Esophagus mucosa (tissue), 1 donor: ENCODE results near the gene USP40. TPM values are rescaled to one million over a fixed set of nuclear protein-coding genes. Genes with fewer than 3 reads are reported as not detected.

Source experiments
- ATAC-seq: fragments of 200-7000 bp; cut with Tn5 transposase; one replicate; pipeline ENCODE4 v1.9.1; 2020
- total RNA-seq: library from RNA; stranded (reverse); gene quantifications from one replicate; pipeline ENCODE4 v1.2.4, GENCODE V29; 2023
- donor health status: DM: yes; HTN: yes; CAD: no.

USP40 gene
- total RNA-seq, 1 donor from 2014 or later = 28.6 TPM

DNA sequence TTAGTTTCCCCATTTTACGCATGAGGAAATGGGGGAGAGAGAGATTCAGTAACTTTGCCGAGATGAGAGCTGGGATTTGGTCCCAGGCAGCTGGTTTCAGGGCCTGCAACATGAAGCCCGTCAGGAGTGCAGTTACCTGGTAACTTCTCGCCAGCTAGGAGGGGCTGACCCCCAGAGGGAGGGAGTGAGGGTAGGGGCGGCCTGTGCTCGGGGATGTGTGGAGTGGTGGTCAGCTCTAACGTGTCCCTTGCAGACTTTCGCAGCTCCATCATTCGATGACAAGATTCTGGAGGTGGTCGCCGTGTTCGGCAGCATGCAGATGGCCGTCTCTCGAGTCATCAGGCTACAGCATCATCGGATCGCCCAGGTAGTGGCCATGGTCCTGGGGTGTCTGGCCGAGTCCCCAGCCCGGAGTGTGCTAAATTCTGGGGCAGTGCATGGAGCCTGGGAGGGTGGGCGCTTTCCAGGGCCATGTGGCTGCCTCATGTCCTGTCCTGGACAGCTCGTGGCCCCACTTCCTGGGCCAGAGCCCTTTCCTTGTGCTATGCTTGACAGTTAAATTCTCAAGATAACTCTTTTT, 108.5 kb downstream of the USP40 start:
- ATAC-seq = peak; percentile 42

DNA sequence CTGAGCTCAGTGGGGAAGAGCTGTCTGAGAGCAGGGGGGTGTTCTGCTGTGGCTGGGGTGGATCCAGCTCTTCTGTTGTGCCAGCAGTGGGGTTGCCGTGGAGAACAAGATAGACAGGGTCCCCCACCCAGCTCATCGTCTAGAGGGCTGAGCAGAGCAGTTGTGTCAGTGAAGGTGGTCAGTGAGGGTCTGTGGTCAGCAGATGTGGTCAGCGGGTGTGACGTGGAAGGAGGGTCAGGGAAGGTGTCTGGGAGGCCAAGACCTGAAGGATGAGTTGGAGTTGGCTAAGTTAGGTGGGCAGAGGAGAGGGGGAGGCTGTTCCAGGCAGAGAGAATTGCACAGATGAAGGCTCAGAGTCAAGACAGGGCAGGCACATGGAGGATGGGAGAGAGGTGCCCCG, 109.2 kb downstream of the USP40 start:
- ATAC-seq = no peak

DNA sequence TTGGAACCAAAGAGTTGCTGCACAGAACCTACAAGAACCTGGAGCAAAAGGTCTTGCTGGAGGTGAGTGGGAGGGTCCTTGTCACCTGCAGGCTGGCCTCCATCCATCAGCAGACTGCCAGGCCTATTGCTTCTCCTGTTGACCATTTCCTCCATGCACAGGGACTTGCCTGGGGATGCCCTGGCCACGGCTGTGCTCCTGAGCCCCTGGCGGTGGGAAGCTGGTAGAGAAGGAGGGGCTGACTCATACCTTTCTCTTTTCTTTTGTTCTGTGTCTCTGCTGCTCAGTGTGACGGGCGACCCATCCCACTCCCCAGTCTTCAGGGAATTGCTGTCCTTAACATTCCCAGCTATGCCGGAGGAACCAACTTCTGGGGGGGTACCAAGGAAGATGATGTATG, 109.6 kb downstream of the USP40 start:
- ATAC-seq = no peak

DNA sequence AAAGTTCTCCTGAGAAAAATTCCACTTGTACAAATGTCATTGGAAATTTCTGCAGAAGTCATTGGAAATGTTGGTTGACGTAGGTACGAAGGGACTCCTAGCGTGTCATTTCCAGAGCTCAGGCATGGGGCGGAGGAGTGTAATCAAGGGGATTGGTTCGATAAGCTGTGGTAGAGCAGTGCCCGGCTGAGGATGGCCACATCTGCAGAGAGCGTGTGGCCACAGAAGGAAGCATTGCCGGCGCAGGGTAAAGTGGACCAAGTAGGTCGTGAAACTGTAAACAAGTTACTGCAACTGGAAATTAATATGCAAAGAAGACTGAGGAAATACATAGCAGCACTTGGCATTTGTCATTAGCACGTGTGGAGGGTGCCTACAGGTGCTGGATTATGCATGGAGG, 110.5 kb downstream of the USP40 start:
- no peak for ATAC-seq

DNA sequence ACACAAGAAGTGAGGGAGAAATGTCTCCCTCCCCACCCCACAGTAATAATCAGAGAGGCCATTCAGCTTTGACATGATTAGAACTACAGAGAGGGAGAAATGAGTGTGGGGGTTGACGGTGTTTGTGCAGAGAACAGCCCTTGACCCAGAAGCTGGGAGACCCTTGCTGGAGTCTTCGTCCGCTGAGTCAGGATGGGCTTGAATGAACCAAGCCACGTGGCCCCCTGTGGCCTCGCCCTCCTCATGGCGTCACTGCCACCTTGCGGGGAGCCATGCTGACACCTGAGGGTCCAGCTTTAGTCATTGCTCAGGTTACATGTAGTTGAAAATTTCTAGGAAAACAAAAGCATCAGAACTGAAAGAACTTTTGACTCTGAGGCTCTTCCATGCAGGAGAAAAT, 111.1 kb downstream of the USP40 start:
- no peak for ATAC-seq

DNA sequence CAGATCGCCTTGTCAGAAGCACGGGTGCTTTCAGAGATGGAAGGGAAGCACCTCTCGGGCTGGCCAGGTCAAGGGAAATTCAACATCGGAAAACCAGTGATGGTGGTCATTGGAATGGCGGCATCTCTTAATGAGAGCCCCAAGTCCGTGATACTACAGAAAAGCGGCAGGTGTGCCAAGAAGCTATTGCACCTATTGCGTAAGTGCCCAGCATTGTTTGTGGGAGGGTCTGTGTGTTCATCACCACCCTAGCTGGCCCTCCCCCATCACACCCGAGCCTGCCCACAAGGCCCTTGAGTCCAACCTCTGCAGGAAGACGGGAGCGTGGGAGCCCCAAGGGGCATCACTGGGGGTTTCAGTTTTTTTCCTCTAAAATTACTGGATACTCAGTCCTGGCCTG, 111.6 kb downstream of the USP40 start:
- ATAC-seq = no peak

DNA sequence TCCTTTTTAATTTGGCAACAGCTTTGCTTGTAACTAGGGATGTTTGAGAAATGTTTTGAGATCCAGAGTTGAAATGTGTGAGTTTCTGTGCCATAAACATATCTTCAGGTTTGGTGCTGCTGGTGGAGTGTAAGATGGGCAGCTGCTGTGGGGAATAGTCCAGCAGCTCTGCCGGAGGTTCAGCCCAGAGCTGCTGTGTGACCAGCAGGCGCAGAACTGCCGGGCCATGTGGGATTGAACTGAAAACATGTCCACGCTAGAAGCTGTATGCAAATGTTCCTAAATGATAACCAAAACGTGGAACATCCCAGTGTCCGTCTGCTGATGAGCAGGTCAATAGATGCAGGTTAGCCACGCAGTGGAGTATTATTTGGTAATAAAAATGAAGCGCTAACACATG, 112.7 kb downstream of the USP40 start:
- ATAC-seq = no peak

DNA sequence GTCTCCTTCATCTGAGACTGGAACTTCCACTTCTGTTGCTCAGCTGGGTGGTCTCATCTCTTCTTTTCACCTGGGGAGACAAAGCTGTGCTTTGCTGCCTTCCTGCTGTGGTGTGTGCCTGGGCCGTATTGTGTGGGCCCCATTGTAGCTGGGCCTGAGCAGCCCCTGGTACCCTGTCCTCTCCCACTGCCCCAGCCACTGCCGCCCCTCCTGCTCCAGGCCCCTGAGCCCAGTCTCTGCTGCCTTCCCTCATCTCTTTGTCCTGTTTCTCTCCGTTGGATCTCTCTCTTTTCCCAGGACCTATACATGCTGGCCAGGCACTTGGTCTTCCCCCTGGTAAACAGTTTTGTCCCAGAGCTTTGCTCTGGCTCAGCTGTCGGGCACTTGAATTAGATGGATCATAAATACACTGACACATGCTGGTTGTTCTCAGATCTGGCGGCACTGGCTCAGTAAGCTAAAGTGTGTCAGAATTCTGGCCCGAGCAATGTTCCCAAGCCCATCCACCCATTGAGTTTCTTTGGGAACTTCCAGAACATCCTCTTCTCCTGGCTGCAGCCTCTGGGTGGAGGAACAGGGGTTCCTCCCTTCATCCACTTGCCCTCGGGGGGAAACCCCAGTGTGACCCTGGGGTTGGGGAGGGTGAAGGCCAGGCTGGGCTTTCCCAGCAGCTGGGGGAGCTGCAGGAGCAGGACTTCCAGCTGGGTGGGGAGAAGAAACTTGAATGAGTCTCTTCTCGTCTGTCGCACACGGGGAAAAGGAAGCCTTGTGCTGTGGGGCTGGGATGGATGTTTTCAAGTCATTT, 113.3 kb downstream of the USP40 start:
- ATAC-seq = no peak

DNA sequence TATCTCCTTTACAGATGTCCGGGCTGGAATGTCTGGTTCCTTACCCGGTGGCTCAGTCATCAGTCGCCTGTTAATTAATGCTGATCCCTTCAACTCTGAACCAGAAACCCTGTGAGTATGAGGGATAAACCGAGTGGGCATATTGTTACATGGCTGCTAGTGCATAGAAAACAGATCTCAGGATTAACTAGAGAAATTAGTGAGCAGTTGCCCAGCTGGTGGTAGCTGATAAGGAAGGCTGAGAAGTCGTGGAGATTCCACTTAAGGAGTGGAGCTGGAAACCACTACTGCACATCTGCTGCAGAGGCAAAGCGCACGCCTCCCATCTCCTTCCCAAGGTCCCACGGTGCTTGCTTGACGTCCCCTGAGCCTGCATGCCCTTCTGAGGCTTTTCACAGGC, 114.6 kb downstream of the USP40 start:
- no peak for ATAC-seq

DNA sequence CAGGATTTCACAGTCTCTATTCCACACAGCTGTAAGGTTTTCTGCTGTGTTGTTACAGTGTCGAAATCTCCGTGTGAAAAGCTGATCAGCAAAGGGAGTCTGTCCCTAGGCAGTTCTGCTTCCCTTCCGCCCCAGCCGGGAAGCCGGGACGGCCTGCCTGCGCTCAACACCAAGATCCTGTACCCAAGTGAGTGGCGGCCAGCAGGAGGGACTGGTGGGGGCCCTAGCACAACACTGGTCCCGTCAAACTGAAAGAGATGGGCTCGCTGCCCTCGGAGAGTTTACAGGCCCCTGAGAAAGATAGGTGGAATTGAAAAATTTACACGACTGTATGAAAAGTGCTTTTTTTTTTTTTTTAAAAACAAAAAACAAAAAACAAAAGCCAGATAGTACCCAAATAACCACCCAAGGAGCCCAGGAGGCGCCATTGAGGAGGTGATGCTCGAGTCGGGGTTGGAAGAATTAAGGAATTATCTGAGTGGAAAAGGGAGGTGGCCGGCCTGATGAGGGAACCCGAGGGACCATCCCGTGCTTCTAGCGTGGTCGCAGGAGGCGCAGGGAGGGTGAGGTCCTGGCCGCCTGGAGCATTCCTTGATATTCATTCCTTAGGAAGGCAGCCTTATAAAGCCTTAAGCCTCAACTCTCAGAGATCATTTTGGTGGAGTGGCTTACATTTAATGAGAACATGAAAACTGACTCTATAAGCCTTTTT, 115.6 kb downstream of the USP40 start:
- no peak for ATAC-seq

DNA sequence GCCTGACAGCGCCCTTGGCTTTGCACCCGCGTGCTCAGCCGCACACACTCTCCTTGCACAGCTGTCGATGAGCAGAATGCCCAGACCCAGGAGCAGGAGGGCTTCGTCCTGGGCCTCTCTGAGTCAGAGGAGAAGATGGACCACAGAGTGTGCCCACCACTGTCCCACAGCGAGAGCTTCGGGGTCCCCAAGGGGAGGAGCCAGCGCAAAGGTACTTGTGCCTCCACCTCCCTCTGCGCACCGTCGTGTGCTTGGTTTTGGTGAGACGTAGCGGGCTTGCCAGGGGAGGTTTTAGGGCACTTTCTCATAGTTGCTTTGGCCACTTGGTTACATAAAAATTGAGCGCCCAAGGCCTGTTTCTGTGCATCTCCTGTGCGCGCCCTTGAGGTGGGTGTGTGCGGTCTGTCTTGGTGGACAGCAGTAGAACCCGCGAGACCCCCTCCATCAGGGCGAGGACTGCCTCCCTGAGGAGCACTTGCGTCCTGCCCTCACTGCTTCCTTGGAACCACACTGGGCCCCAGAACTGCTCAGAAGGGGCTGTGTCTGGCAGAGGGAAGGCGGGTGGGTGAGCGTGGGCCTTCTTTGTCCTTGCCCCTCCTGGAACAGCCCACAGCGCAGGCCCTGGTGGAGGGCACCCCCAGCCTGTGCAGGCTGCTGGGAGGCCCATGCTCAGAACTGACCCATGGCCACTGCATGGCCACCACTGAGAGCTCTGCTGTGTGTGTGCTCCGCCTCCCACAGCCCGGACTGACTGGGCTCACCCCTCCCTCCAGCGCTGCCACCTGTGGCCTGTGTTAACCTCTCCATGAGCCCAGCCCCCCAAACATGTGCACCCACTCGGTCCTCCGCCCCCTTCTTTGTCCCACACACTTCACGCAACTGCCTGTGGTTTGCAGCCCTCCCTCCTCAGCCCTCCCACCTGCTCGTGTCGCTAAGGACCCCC, 116.4 kb downstream of the USP40 start:
- no peak for ATAC-seq

DNA sequence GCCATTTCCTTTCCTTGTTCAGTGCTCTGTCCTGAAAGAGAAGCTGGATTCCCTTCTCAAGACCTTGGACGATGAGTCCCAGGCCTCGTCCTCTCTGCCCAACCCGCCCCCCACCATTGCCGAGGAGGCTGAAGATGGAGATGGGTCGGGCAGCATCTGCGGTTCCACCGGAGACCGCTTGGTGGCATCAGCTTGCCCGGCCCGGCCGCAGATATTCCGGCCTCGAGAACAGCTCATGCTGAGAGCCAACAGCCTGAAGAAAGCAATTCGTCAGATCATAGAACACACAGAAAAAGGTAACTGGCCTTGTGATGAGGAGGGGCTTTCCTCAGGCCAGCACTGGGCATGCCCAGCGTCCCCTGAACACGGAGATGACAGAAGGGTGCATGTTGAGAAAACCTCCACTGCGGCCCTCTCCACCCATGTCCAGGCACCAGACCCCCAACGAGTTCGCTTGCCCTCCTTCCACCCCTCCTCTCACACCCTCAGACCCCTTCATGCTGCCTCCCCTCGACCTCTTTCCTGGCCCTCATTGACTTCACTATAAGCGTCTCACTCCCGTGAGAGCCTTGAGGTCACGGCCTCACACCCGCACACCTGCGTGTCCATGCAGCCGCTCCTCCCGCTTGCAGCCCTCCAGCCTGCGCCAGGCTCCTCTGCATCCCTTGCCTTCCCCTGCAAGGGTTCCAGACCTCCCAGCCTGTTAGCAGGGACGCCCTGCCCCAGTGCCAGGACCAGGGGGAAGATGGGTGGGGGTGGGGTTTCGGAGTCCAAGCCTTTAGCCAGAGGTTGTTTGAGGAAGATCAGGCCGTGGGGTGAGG, 117.3 kb downstream of the USP40 start:
- peak; percentile 57 for ATAC-seq

DNA sequence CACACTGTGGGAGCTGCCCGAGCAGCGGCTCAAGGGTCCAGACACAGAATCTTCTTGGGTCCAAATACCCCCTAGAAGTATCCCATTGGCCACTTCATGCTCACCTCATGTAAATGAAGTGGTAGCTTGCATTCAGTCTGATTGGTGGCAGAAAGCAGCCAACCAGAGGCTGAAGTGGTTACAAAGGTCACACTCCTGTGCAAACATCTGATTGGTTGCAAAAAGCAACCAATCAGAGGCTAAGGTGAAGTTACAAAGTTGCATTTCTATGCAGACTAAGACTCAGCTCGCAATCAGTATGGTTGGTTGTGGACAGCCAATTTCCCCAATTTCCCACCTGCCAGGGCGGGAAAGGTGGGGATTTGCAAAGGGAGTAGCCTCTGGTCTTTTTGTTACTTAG, 118.0 kb downstream of the USP40 start:
- ATAC-seq = no peak

DNA sequence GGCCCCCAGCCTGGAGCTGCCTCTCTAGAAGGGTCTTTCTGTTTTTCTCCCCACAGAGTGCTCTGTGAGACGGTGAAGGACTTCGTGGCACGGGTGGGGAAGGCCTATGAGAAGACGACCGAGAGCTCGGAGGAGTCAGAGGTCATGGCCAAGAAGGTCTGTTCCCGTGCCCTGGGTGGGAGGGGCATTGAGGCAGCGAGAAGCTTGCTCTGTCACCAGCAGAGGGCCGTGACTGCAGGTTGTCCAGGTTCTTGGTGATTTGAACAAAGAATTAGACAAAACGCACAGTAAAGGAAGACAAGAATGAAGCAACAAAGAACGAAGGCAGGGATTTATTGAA, 118.4 kb downstream of the USP40 start:
- no peak for ATAC-seq

DNA sequence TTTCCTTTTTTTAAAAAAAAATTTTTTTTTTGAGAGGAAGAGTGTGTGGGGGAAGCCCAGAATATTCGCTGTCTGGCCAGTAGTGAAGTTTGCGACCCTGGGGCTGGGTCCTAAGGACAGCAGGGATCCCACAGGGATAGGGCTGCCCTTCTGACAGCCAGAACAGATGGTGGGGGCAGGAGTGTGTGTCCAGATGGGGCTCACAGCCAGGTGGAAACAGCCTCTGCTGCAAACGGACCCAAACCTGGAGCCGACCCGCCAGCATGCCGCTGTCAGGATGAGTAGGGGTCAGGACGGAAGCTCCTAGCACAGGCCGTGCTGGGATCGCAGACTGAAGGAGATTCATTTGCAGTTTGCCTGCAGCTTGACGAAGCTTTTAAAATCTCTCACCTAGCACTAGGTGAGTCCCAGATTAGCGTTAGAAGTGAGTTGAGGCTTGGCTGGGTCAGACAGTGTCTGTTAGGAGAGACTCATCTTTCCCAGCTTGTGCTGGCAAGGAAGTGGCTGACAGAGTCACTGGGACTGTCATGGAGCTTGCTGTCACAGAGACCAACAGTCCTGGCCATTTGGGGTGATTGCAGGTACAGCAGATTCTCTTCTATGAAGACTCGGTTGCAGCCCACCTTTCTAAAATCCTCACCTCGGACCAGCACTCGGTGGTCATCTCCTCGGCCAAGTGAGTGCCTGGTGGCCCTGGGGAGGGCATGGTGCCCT, 118.9 kb downstream of the USP40 start:
- ATAC-seq = no peak

DNA sequence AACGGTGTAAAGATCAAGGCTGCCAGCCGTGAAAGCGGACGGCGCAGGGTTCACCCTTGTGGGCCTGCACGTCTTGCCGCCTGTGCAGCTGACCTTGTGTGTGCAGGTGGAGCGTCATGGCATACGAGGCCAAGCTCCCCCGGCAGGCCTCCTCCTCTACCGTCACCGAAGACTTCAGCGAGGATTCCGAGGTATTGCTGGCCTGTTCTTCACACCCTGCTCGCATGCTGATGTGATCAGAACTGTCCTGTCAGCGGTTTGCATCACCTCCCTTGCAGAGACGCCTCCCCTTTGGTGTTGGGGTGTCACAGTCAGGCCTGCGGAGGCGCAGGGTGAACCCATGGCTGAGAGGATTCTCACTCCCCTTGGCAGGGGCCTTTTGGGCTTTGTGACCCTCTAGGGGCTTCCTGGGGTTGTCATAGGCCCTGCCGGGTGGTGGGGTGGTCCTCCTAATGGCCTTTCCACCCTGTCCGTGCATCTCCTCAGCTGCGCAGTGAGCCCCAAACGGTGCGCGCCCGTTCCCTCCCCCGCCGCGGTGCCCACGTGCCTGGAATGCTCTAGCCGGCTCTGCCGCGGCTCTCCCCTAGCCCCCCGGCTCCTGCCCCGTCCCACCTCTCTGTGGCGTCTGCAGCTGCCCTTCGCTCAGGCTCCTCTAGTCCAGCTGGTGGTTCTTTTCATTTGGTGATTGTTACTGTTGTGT, 119.8 kb downstream of the USP40 start:
- no peak for ATAC-seq

DNA sequence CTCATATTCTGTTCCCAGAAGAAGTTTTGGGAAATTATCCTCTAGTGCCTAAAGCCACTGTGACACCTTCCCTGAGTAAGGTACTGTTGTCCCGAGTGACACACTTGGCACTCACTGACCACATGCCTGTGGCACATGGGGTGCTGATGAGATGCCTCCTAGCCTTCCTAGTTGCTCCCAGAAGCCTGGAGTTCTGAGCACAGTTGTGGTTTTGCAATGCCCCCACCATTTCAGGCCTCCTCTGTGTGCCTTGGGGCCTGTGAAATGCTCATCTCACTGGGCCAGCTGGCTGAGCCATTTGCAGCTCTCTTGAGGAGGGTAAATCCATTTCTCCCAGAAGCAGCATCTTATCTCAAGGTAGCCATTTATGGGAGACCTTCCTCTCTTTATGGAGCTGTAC, 120.5 kb downstream of the USP40 start:
- no peak for ATAC-seq

DNA sequence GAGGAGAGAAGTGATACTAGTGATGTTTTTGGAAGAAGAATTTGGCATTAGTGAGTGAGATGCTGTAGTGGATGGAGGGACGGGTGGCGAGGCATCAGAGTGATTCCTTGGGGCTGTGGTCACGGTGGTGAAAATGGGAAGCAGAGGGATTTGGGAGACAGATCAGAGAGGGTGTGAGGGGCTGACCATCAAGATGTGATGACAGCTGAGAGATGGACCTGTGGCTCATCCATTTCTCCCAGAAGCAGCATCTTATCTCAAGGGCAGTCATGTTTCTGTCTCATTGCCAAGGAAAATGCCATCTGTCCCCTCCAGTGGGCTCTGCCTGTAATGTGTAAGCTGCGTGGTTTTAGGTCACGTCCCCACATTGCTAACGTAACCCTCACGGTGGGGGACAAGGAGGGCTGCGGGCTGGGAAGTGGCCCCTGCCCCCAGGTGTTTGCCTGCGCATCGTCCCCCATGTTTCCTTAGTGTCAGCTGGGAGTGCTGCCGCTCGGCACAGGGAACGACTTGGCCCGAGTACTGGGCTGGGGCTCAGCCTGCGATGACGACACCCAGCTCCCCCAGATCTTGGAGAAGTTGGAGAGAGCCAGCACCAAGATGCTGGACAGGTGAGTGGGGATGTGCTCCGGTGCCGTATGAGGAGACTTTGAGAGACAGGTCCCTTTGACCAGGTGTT, 121.3 kb downstream of the USP40 start:
- ATAC-seq = no peak

DNA sequence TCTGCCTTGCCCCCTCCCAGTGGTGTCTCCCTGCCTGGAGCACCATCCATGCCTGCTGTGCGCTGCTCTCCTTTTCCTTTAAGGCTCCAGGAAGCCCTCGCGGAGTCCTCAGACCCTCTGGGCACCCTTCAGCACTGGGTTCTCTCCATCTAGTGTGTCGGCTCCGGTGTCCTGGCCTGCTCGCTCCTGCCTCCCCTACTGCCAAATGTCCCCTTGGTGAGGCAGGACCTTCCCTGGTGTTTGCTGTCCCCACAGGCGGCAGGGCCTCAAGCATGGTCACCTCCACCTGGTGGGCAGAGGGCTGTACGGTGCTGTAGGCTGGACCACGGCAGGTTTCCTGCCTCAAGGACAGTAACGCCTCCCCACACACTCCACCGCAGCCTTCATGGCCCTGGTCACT, 122.1 kb downstream of the USP40 start:
- ATAC-seq = no peak
